ENCODE measurements around the gene ZNF709. TPM values are rescaled to one million over a fixed set of nuclear protein-coding genes. Genes with fewer than 3 reads are reported as not detected.

ZNF709 gene
- total RNA-seq, 1 donor from 2014 or later: 2.0 TPM

DNA sequence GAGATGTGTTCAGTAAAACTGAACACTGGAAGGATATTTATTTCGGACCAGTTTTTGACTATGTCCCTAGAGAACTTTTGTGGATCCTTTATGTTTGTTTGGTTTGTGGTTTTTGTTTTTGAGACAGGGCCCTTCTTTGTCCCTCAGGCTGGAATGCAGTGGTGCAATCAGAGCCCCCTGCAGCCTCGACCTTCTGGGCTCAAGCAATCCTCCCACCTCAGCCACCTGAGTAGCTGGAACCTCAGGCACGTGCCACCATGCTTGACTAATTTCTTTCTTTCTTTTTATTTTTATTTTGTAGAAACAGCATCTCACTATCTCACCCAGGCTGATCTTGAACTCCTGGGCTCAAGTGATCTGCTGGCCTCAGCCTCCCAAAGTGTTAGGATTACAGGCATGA lies 955 bp upstream of the ZNF709 start:
- peaks cover 31% of the 10 kb centered on the region for H3K4me1 Mint-ChIP-seq (ENCODE audit: low read depth)
- TF ChIP-seq, protein P1, sequence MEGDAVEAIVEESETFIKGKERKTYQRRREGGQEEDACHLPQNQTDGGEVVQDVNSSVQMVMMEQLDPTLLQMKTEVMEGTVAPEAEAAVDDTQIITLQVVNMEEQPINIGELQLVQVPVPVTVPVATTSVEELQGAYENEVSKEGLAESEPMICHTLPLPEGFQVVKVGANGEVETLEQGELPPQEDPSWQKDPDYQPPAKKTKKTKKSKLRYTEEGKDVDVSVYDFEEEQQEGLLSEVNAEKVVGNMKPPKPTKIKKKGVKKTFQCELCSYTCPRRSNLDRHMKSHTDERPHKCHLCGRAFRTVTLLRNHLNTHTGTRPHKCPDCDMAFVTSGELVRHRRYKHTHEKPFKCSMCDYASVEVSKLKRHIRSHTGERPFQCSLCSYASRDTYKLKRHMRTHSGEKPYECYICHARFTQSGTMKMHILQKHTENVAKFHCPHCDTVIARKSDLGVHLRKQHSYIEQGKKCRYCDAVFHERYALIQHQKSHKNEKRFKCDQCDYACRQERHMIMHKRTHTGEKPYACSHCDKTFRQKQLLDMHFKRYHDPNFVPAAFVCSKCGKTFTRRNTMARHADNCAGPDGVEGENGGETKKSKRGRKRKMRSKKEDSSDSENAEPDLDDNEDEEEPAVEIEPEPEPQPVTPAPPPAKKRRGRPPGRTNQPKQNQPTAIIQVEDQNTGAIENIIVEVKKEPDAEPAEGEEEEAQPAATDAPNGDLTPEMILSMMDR (IDR thresholded peaks at IDR 0.05): no peak
- DNase-seq (ENCODE audit: low spot score): no peak
- peak overlapping the region; percentile 59 for H3K27ac Mint-ChIP-seq (ENCODE audit: unreplicated experiment)
- H3K9me3 Mint-ChIP-seq (ENCODE audit: low read depth): no peaks in the 10 kb centered on the region
- no peaks in the 10 kb centered on the region for H3K27me3 Mint-ChIP-seq (ENCODE audit: low read depth)
- peak overlapping the region; percentile 90 for H3K4me3 Mint-ChIP-seq (ENCODE audit: unreplicated experiment)
- H3K36me3 Mint-ChIP-seq (ENCODE audit: low read depth): no peaks in the 10 kb centered on the region

GRCh38 chr19:12485052-12485416 lies 418 bp upstream of the ZNF709 start:
- TF ChIP-seq, protein P1 (IDR thresholded peaks at IDR 0.05): no peak
- Mint-ChIP-seq H3K4me3 (ENCODE audit: unreplicated experiment) (peak overlapping the region; percentile 90), H3K27ac (ENCODE audit: unreplicated experiment) (peak overlapping the region; percentile 91), H3K36me3 (ENCODE audit: low read depth) (no peaks in the 10 kb centered on the region), H3K27me3 (ENCODE audit: low read depth) (no peaks in the 10 kb centered on the region), H3K9me3 (ENCODE audit: low read depth) (no peaks in the 10 kb centered on the region), H3K4me1 (ENCODE audit: low read depth) (peaks cover 31% of the 10 kb centered on the region)
- DNase-seq (ENCODE audit: low spot score): no peak

DNA sequence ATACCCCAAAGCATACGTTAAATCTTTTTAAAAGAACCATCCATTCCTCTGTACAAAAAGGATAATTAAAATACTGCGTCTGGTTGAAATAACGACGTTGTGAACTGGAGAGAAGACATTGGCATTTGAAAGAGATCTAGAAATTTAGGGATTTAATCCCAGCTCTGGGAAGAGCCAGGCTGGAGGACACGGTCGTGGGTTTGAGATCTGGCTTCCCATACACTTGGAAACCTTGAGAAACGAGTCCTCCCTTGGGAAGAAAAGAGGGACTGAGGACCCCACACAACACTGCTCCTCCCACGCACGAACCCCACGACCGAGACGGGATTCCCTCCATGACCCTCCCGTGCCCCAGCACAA lies 625 bp downstream of the ZNF709 start:
- no peaks in the 10 kb centered on the region for H3K27me3 Mint-ChIP-seq (ENCODE audit: low read depth)
- no peak for DNase-seq (ENCODE audit: low spot score)
- H3K9me3 Mint-ChIP-seq (ENCODE audit: low read depth): no peaks in the 10 kb centered on the region
- TF ChIP-seq, protein P1 (IDR thresholded peaks at IDR 0.05): no peak
- peaks cover 31% of the 10 kb centered on the region for H3K4me1 Mint-ChIP-seq (ENCODE audit: low read depth)
- H3K27ac Mint-ChIP-seq (ENCODE audit: unreplicated experiment): peak overlapping the region; percentile 91
- H3K36me3 Mint-ChIP-seq (ENCODE audit: low read depth): no peaks in the 10 kb centered on the region
- peak overlapping the region; percentile 90 for H3K4me3 Mint-ChIP-seq (ENCODE audit: unreplicated experiment)

DNA sequence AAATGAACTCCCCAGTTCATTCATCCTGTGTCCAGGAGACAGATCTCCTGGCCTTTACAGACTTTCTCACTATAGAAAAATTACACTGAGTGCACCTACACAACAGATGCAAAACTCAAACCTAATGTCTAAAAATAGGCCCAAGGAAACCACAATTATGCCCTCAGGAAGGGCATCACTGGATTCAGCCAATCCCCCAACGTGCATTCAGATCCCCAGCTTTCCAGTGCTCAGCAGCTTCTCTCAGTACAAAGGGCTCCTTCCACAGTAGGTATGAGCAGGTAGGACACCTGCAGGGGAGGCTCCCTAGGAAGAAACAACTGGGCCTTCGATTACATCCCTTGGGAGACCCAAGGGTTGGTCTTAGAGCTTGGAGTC lies 2.1 kb downstream of the ZNF709 start:
- no peaks in the 10 kb centered on the region for H3K9me3 Mint-ChIP-seq (ENCODE audit: low read depth)
- H3K36me3 Mint-ChIP-seq (ENCODE audit: low read depth): peaks cover 1% of the 10 kb centered on the region
- peak overlapping the region; percentile 10 for H3K27ac Mint-ChIP-seq (ENCODE audit: unreplicated experiment)
- H3K4me3 Mint-ChIP-seq (ENCODE audit: unreplicated experiment): no peak overlapping the region
- TF ChIP-seq, protein P1 (IDR thresholded peaks at IDR 0.05): no peak
- DNase-seq (ENCODE audit: low spot score): no peak
- H3K4me1 Mint-ChIP-seq (ENCODE audit: low read depth): peaks cover 31% of the 10 kb centered on the region
- no peaks in the 10 kb centered on the region for H3K27me3 Mint-ChIP-seq (ENCODE audit: low read depth)

- no peaks in the 10 kb centered on the region for H3K9me3 Mint-ChIP-seq (ENCODE audit: low read depth)
- TF ChIP-seq, protein P1 (IDR thresholded peaks at IDR 0.05): no peak
- no peaks in the 10 kb centered on the region for H3K27me3 Mint-ChIP-seq (ENCODE audit: low read depth)
- H3K27ac Mint-ChIP-seq (ENCODE audit: unreplicated experiment): no peak overlapping the region
- peaks cover 31% of the 10 kb centered on the region for H3K4me1 Mint-ChIP-seq (ENCODE audit: low read depth)
- DNase-seq (ENCODE audit: low spot score): no peak
- H3K4me3 Mint-ChIP-seq (ENCODE audit: unreplicated experiment): no peak overlapping the region
- peaks cover 1% of the 10 kb centered on the region for H3K36me3 Mint-ChIP-seq (ENCODE audit: low read depth)
Observed at GRCh38 chr19:12481781-12482508, 2.7 kb downstream of the ZNF709 start.

All from chondrocyte (in vitro differentiated cells).